Stimulated activated CD4-positive, alpha-beta T cell treated with anti-CD3 and anti-CD28 coated beads, Interleukin-1b, Interleukin-23, amount 100 ng/mL, for 48 hours (primary cell): Measurements from ENCODE around the gene TMEM150A.
"Not testable (repeated sequence)": the region's sequence is repeated elsewhere in the genome, so short reads cannot be mapped to it uniquely, and the experiment has no call there.

Source experiments
- DNase-seq: peaks from one replicate; pipeline ENCODE4 v3.0.0-alpha.2; 2020

The TMEM150A gene

GRCh38 chr2:85592299-85592698 lies 10.2 kb downstream of the TMEM150A start:
- not testable (repeated sequence) for DNase-seq

GRCh38 chr2:85591563-85591962 lies 10.9 kb downstream of the TMEM150A start:
- DNase-seq: no peak

GRCh38 chr2:85590950-85591349 lies 11.5 kb downstream of the TMEM150A start:
- DNase-seq: no peak

GRCh38 chr2:85589982-85590791 lies 12.3 kb downstream of the TMEM150A start:
- no peak for DNase-seq

GRCh38 chr2:85589181-85589580 lies 13.3 kb downstream of the TMEM150A start:
- DNase-seq: no peak

- no peak for DNase-seq
Measured at GRCh38 chr2:85588645-85589044, 13.9 kb downstream of the TMEM150A start.

GRCh38 chr2:85588236-85588635 lies 14.3 kb downstream of the TMEM150A start:
- DNase-seq: no peak

GRCh38 chr2:85585781-85586105 lies 16.8 kb downstream of the TMEM150A start:
- no peak for DNase-seq

GRCh38 chr2:85584857-85585780 lies 17.4 kb downstream of the TMEM150A start:
- peak; percentile 33 for DNase-seq

GRCh38 chr2:85584354-85584856 lies 18.1 kb downstream of the TMEM150A start, which contains the start of gene VAMP5:
VAMP5 (plus strand) TSS chr2:85584431; CDS start chr2:85584491, 60 bp downstream.
- DNase-seq: no peak

GRCh38 chr2:85583667-85584353 lies 18.7 kb downstream of the TMEM150A start:
- no peak for DNase-seq

- no peak for DNase-seq
Measured at GRCh38 chr2:85582492-85582891, 20.0 kb downstream of the TMEM150A start.

- DNase-seq: no peak
Measured at GRCh38 chr2:85580206-85580605, 22.3 kb downstream of the TMEM150A start.

GRCh38 chr2:85579266-85579935 lies 23.1 kb downstream of the TMEM150A start:
- no peak for DNase-seq

GRCh38 chr2:85578243-85579180 lies 24.0 kb downstream of the TMEM150A start:
- no peak for DNase-seq

GRCh38 chr2:85577386-85578242 lies 24.9 kb downstream of the TMEM150A start, which contains the start of gene VAMP8:
VAMP8 (plus strand) TSS chr2:85577586; CDS start chr2:85577647, 61 bp downstream.
- peak; percentile 64 for DNase-seq

- DNase-seq: no peak
Measured at GRCh38 chr2:85577063-85577385, 25.5 kb downstream of the TMEM150A start.

- no peak for DNase-seq
Measured at GRCh38 chr2:85575739-85576138, 26.8 kb downstream of the TMEM150A start.

GRCh38 chr2:85566265-85566664 lies 36.2 kb downstream of the TMEM150A start:
- no peak for DNase-seq

- DNase-seq: no peak
Measured at GRCh38 chr2:85564144-85564563, 38.3 kb downstream of the TMEM150A start.
